Astrocyte (in vitro differentiated cells and primary cell): ENCODE measurements around the gene USP17L17.
"Not testable (repeated sequence)": the region's sequence is repeated elsewhere in the genome, so short reads cannot be mapped to it uniquely, and the experiment has no call there.

Experiments used
- EZH2 ChIP-seq: IDR thresholded peaks from 2 replicates; pipeline ENCODE4 v1.6.1; 2012; ENCODE audit warnings: mild to moderate bottlenecking, low read length, inconsistent platforms; ENCODE audit not compliant: insufficient read depth
- TF ChIP-seq, protein P1 (sequence below): IDR thresholded peaks from 2 replicates; pipeline ENCODE4 v1.5.1; 2011; ENCODE audit warnings: low read depth, mild to moderate bottlenecking, inconsistent platforms, low read length, moderate library complexity; ENCODE audit not compliant: insufficient read depth

DNA sequence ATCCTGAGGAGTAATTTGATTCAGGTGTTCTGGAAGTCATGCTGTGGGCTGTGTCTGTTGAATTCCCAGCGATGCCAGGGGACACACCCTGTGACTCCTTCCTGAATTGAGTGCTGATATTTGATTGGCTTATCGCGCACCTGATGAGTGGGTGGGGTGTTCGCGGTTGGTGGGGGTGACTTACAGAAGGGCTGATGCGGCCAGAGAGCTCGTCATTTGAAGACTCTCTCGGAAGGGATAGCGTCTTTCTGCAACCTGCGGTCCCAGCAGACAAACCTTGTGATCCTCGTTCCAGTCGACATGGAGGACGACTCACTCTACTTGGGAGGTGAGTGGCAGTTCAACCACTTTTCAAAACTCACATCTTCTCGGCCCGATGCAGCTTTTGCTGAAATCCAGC lies 9.6 kb upstream of the USP17L17 start, which contains the start of gene USP17L15:
- TF ChIP-seq, protein P1, sequence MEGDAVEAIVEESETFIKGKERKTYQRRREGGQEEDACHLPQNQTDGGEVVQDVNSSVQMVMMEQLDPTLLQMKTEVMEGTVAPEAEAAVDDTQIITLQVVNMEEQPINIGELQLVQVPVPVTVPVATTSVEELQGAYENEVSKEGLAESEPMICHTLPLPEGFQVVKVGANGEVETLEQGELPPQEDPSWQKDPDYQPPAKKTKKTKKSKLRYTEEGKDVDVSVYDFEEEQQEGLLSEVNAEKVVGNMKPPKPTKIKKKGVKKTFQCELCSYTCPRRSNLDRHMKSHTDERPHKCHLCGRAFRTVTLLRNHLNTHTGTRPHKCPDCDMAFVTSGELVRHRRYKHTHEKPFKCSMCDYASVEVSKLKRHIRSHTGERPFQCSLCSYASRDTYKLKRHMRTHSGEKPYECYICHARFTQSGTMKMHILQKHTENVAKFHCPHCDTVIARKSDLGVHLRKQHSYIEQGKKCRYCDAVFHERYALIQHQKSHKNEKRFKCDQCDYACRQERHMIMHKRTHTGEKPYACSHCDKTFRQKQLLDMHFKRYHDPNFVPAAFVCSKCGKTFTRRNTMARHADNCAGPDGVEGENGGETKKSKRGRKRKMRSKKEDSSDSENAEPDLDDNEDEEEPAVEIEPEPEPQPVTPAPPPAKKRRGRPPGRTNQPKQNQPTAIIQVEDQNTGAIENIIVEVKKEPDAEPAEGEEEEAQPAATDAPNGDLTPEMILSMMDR = not testable (repeated sequence)
- not testable (repeated sequence) for TF ChIP-seq EZH2
